Measurements from ENCODE around the gene RYK. TPM values are rescaled to one million over a fixed set of nuclear protein-coding genes. Genes with fewer than 3 reads are reported as not detected.

Gene RYK
- total RNA-seq, 2 donors from 2014 or later: 50.9 to 74.1 TPM

- DNase-seq (ENCODE audit: low spot score) (no peak), ATAC-seq (ENCODE audit: insufficient number of reproducible peaks, low FRiP score, low read depth) (no peak)
- Histone ChIP-seq H3K4me1 (ENCODE audit: control insufficient read depth in 1 of 2, low read depth in 2 of 2) (peaks cover 0 to 5% of the 10 kb centered on the region in 2 donors), H3K4me3 (no peak overlapping the region), H3K9me3 (no peaks in the 10 kb centered on the region), H3K27me3 (replicated peaks; ENCODE audit: insufficient read depth) (no peaks in the 10 kb centered on the region), H3K27ac (no peak overlapping the region), H3K36me3 (no peaks in the 10 kb centered on the region)
- no peak for TF ChIP-seq CTCF (IDR thresholded peaks at IDR 0.05)
These were observed 34.4 kb downstream of the RYK start for GRCh38 chr3:134216191-134216764.

GRCh38 chr3:134214239-134214638 is 36.4 kb downstream of the RYK start:
- H3K27ac ChIP-seq: no peak overlapping the region
- H3K4me1 ChIP-seq (ENCODE audit: control insufficient read depth in 1 of 2, low read depth in 2 of 2): peaks cover 0 to 5% of the 10 kb centered on the region in 2 donors
- H3K4me3 ChIP-seq: no peak overlapping the region
- H3K9me3 ChIP-seq: no peaks in the 10 kb centered on the region
- no peak for ATAC-seq (ENCODE audit: insufficient number of reproducible peaks, low FRiP score, low read depth)
- DNase-seq (ENCODE audit: low spot score): no peak
- peaks cover 6% of the 10 kb centered on the region for H3K36me3 ChIP-seq
- H3K27me3 ChIP-seq (replicated peaks; ENCODE audit: insufficient read depth): no peaks in the 10 kb centered on the region
- TF ChIP-seq CTCF (IDR thresholded peaks at IDR 0.05): no peak

- DNase-seq (ENCODE audit: low spot score): peak; percentile 45
- H3K9me3 ChIP-seq: no peaks in the 10 kb centered on the region
- TF ChIP-seq CTCF (IDR thresholded peaks at IDR 0.05): peak; percentile 98
- H3K36me3 ChIP-seq: peaks cover 6% of the 10 kb centered on the region
- no peak overlapping the region for H3K4me3 ChIP-seq
- no peak overlapping the region for H3K27ac ChIP-seq
- H3K27me3 ChIP-seq (replicated peaks; ENCODE audit: insufficient read depth): no peaks in the 10 kb centered on the region
- peak; percentile 66 for ATAC-seq (ENCODE audit: insufficient number of reproducible peaks, low FRiP score, low read depth)
- H3K4me1 ChIP-seq (ENCODE audit: control insufficient read depth in 1 of 2, low read depth in 2 of 2): peaks cover 0 to 5% of the 10 kb centered on the region in 2 donors
These were observed 37.5 kb downstream of the RYK start for GRCh38 chr3:134212967-134213665.

- no peaks in the 10 kb centered on the region for H3K27me3 ChIP-seq (replicated peaks; ENCODE audit: insufficient read depth)
- peaks cover 0 to 5% of the 10 kb centered on the region in 2 donors for H3K4me1 ChIP-seq (ENCODE audit: control insufficient read depth in 1 of 2, low read depth in 2 of 2)
- no peak for DNase-seq (ENCODE audit: low spot score)
- peak; percentile 51 for TF ChIP-seq CTCF (IDR thresholded peaks at IDR 0.05)
- H3K27ac ChIP-seq: no peak overlapping the region
- no peak overlapping the region for H3K4me3 ChIP-seq
- no peak for ATAC-seq (ENCODE audit: insufficient number of reproducible peaks, low FRiP score, low read depth)
- no peaks in the 10 kb centered on the region for H3K9me3 ChIP-seq
- H3K36me3 ChIP-seq: peaks cover 6% of the 10 kb centered on the region
These were observed 38.9 kb downstream of the RYK start for GRCh38 chr3:134211797-134212196.

- no peak for TF ChIP-seq CTCF (IDR thresholded peaks at IDR 0.05)
- Histone ChIP-seq H3K36me3 (peaks cover 7% of the 10 kb centered on the region), H3K4me3 (no peak overlapping the region), H3K27ac (no peak overlapping the region), H3K4me1 (ENCODE audit: control insufficient read depth in 1 of 2, low read depth in 2 of 2) (no peaks in the 10 kb centered on the region), H3K27me3 (replicated peaks; ENCODE audit: insufficient read depth) (no peaks in the 10 kb centered on the region), H3K9me3 (no peaks in the 10 kb centered on the region)
- no peak for DNase-seq (ENCODE audit: low spot score)
- ATAC-seq (ENCODE audit: insufficient number of reproducible peaks, low FRiP score, low read depth): no peak
These were observed 45.2 kb downstream of the RYK start for GRCh38 chr3:134205451-134205850.

Measured in thoracic aorta (tissue), 2 donors.